Lower leg skin (tissue), 3 donors: ENCODE results near the gene KLK13.

ENCODE experiments used
- CTCF ChIP-seq, 3 donors: fragments of 450-650 bp; IDR thresholded peaks; one replicate each; pipeline ENCODE4 v1.5.1; 2016; ENCODE audit warnings: antibody characterized with exemption in 3 of 3, mild to moderate bottlenecking in 3 of 3, moderate library complexity in 2 of 3
- POLR2A ChIP-seq, 2 donors: fragments of 450-650 bp; IDR thresholded peaks; one replicate each; pipeline ENCODE4 v1.6.1; 2016 to 2017; ENCODE audit warnings: antibody characterized with exemption in 2 of 2, mild to moderate bottlenecking in 1 of 2, moderate library complexity in 1 of 2

DNA sequence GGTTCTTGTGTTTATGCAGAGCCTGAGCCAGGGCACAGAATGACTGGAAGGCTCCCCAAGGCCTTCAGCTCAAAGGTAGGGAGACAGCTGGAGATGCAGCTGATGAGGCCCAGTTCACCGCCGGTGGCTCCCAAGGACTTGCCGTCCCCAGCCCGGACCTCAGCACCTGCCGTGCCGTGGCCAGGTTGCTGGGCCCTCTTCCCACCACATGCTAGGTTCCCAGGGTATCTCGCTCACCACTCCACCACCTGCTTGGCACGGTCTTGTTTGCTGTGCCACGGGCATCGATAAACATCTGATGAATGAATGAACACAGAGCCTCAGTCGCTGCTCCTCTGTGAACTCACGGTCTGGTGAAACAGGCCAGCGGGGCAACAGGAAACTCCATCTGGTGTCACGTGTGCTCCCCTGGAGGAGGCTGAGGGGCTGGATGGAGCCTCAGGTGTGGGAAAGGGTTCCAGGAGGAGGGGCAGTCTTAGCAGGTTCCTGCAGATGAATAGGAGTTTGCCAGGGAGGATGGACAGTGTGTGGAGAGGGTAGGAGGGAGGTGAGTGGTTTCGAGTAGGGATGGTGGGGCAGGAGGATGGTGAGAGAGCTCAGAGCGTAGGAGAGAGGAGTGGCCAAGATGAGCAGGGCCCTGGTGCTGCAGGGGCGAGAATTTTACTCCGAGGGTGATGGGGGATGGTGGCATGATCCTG is 21.4 kb upstream of the KLK13 start:
- TF ChIP-seq CTCF (IDR thresholded peaks at IDR 0.05) (no peak), POLR2A (IDR thresholded peaks at IDR 0.05) (no peak)
